K562 (cell line): ENCODE data around the gene EVC.

Source experiments
- CBX3 ChIP-seq, 2 experiments: IDR thresholded peaks; 1 replicate in 1 of 2; 2 replicates in 1 of 2; pipeline ENCODE4 v1.6.1; 2012; ENCODE audit warnings: inconsistent platforms in 2 of 2, low read length in 2 of 2, borderline replicate concordance in 1 of 2, control low read depth in 1 of 2
- EZH2 ChIP-seq: IDR thresholded peaks from 2 replicates; pipeline ENCODE4 v1.6.1; 2012; ENCODE audit warnings: low read depth, mild to moderate bottlenecking, inconsistent platforms, low read length, borderline replicate concordance
- FOSL1 ChIP-seq: fragments of 200-800 bp; sonication (Bioruptor generic); conservative IDR thresholded peaks from 2 replicates; pipeline ENCODE4 v1.6.1; 2016; ENCODE audit warnings: missing genetic modification characterization, missing compliant biosample characterization
- FOXM1 ChIP-seq, 2 experiments: fragments of 450-650 bp in 1 of 2; sonication (generic) in 1 of 2; formaldehyde crosslinking in 1 of 2; IDR thresholded peaks; 2 replicates each; pipeline versions ENCODE4 v1.6.1 to v1.9.0; 2017 to 2022; ENCODE audit warnings: low read depth in 2 of 2, mild to moderate bottlenecking in 2 of 2, missing genetic modification reagents in 1 of 2, moderate library complexity in 1 of 2
- JUND ChIP-seq, 2 experiments: IDR thresholded peaks; 2 replicates in 1 of 2; 3 replicates in 1 of 2; pipeline ENCODE4 v1.6.1; 2011; ENCODE audit warnings: borderline replicate concordance in 2 of 2, low read depth in 2 of 2, low read length in 2 of 2, improper control_type of control experiment in 1 of 2, missing biosample characterization in 1 of 2, missing genetic modification characterization in 1 of 2, missing genetic modification reagents in 1 of 2
- MXI1 ChIP-seq: IDR thresholded peaks from 2 replicates; pipeline ENCODE4 v1.6.1; 2011; ENCODE audit warnings: low read depth, mild to moderate bottlenecking, improper control_type of control experiment, low read length
- RFX5 ChIP-seq: IDR thresholded peaks from 2 replicates; pipeline ENCODE4 v1.6.1; 2011; ENCODE audit warnings: low read depth, mild to moderate bottlenecking, improper control_type of control experiment, low read length

DNA sequence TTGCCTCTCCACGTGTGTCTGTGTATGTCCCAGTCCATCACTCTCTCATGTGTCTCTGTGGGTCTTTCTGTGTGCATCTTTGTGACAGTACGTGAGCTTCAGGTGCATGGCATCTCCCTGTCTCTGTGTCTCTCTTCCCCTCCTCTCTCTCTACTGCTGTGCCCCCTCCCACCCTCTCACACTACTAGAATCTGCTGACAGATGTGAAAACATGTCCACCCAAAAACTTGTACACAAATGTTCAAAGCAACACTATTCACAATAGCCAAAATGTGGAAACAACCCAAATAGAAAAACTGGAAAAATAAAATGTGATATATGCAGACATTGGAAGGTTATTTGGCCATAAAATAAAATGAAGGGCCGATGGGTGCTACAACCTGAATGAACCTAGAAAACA lies 10.0 kb downstream of the EVC start:
- no peak for TF ChIP-seq JUND (IDR thresholded peaks at IDR 0.05; ENCODE audit: borderline replicate concordance, low read depth, low read length)
- TF ChIP-seq JUND (tag; IDR thresholded peaks at IDR 0.05; ENCODE audit: borderline replicate concordance, low read depth, low read length): no peak
- no peak for TF ChIP-seq FOSL1
- no peak for TF ChIP-seq FOXM1 (IDR thresholded peaks at IDR 0.05; ENCODE audit: low read depth)
- TF ChIP-seq FOXM1 (CRISPR knock-in tag; IDR thresholded peaks at IDR 0.05; ENCODE audit: low read depth): no peak
- TF ChIP-seq RFX5: no peak
- no peak for TF ChIP-seq CBX3 (IDR thresholded peaks at IDR 0.05; ENCODE audit: borderline replicate concordance in 1 of 2, low read length in 2 of 2)
- TF ChIP-seq EZH2: no peak
- no peak for TF ChIP-seq MXI1
